ENCODE measurements around the gene CDK5RAP1.

The CDK5RAP1 gene

DNA sequence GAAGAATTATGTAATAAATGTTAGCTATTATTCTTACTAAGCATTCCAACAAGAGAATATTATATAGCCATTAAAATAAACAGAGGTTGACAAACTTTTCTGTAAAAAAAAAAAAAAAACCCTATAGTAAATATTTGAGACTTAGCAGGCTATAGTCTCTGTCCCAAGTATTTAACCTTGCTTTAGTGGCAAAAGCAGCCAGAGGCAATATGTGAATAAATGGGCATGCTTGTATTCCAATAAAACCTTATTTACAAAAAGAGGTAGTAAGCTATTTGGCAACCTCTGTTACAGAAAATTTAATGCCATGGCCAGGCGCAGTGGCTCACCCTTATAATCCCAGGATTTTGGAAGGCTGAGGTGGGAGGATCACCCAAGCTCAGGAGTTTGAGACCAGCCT lies 14.6 kb downstream of the CDK5RAP1 start:
- no peak for DNase-seq (ENCODE audit: low spot score)

DNA sequence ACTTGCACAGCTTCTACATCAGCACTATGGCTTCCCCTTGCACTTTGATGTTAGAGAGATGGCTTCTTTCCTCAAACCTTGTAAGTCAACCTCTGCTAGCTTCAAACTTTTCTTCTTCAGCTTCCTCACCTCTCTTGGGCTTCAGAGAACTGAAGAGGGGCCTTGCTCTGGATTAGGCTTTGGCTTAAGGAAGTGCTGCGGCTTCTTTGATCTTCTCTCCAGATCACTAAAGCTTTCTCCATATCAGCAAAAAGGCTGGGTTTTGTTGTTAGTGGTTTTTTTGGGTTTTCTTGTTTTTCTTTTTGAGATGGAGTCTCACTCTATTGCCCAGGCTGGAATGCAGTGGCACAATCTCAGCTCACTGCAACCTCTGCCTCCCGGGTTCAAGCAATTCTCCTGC lies 24.0 kb downstream of the CDK5RAP1 start:
- DNase-seq (ENCODE audit: low spot score), result no peak

DNA sequence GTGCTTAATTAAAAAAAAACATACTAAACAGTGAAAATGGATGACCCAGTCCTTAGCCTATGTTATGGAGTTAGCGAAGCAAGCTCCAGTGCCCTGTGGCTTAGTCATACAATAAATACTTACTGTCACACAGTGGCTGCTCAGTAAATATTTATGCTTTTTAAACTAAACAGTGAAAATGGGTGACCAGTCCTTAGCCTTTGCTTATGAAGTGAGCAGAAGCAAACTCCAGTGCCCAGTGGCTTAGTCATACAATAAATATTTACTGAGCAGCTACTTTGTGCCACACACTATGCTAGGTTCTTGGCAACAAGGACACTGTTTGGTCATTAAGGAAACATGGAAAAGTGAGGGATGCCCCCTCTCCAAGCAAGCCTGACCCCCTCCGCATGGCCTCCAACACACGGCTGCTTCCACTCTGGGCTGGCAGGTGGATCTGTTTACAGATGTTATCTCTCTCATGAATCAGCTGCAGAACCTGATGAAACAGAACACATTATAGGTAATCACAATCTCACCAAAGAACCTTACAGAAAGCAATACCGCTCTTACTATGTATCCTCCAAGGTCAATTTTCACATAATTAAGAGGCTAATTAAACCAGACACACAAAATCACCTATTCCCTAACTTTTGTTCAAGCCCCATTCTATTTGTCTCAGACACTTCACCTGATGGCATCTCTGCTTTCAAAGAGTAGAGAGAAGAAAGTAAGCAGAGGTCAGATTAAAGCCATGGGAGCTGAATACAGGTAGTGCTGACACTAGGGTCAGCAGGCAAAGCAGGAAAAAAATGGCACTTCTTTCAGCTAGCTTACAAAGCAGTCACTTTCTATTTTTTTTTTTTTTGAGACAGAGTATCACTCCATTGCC lies 27.3 kb downstream of the CDK5RAP1 start:
- no peak for DNase-seq (ENCODE audit: low spot score)

DNA sequence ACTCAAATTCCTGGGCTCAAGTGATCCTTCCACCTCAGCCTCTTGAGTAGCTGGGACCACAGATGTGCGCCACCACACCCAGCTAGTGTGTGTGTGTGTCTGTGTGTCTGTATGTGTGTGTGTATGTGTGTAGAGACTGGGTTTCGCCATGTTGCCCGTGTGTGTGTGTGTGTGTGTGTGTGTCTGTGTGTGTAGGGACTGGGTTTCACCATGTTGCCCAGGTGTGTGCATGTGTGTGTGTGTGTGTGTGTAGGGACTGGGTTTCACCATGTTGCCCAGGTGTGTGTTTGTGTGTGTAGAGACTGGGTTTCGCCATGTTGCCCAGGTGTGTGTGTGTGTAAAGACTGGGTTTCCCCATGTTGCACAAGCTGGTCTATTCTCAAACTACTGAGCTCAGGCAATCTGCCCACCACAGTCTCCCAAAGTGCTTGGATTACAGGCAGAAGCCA lies 28.3 kb downstream of the CDK5RAP1 start:
- DNase-seq (ENCODE audit: low spot score), result no peak

DNA sequence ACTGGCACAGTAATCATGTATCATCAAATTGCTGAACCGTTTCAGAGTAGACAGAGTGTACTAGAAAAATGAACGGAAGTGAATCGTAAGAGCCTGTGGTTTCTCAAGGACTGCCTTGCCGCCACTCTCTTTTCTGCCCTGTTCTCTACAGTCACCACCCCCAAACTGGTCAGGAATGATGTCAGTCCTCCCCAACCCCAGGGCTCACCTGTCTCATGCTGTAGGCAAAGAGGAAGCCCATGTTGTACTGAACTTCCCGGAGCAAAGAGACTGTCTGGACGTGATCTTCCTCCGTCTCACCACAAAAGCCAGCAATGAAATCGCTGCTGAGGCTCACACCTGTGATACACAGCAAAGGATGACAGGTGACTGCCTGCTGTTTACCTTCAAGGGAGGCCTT lies 31.0 kb downstream of the CDK5RAP1 start:
- no peak for DNase-seq (ENCODE audit: low spot score)

DNA sequence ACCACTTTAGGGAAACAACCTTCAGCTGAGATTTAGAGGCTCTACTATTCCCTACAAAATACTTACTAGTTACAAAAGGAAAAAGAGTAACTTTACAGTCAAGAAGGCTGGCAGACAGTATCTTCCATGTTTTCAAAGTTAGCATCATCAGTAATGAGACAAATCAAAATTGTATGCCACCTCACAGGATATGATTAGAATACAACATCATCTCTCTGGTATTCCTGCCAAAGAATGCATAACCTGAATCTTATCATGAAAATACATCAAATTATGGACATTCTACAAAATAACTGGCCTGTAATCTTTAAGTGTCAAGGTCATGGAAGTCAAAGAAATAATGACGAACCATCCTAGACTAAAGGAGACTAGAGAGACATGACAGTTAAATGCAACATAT lies 38.4 kb downstream of the CDK5RAP1 start:
- no peak for DNase-seq (ENCODE audit: low spot score)

DNA sequence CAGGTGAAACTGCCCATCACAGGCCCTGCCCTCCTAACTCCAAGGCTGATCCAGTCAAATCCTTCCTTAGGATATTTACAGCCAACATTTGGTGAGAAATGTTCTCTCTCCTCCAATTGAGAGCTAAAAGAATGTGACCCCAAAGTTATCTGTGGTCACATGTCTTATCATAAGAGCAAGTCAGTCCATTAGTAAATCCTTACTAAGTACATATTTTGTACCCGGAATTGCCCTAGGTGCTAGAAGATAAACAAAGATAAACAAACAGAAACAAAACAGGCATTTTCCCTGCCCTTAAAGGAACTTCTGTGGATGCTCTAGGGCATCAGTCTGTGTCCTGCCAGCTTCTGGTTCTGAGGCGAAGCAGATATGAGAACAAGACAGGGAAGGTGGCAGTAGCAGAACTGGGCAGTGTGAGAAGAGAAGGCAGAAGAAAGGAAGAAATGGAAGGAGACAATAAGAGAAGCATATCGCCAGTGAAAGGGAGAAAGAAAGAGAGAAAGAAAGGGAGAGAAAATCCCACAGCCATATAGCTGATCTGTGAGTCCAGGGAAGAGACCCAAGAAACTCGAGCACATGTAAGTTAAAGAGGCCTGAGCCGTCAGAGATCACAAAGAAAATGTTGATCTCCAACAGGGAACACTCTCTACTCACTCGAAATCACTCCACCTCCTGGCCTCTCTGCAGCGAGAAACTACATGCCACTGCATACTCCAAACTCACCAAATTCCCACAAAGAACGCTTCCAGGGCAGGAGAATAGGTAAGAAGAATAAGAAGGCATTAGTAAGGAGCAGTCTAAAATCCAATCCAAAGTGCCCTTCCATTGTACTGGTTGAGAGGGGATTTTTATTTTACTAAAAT lies 41.7 kb downstream of the CDK5RAP1 start:
- no peak for DNase-seq (ENCODE audit: low spot score)

DNA sequence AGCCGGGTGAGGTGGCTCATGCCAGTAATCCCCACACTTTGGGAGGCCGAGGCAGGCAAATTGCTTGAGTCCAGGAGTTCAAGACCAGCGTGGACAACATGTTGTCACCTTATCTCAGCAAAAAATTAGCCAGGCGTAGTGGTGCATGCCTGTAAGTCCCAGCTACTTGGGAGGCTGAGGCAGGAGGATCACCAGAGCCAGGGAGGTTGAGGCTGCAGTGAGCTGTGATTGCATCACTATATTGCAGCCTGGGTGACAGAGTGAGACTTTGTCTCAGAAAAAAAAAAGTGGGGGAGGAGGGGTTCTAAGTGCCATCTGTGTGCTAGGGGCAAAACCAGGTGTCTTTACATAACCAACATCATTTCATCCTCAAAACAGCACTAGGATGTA lies 48.3 kb downstream of the CDK5RAP1 start:
- DNase-seq (ENCODE audit: low spot score), result no peak

DNA sequence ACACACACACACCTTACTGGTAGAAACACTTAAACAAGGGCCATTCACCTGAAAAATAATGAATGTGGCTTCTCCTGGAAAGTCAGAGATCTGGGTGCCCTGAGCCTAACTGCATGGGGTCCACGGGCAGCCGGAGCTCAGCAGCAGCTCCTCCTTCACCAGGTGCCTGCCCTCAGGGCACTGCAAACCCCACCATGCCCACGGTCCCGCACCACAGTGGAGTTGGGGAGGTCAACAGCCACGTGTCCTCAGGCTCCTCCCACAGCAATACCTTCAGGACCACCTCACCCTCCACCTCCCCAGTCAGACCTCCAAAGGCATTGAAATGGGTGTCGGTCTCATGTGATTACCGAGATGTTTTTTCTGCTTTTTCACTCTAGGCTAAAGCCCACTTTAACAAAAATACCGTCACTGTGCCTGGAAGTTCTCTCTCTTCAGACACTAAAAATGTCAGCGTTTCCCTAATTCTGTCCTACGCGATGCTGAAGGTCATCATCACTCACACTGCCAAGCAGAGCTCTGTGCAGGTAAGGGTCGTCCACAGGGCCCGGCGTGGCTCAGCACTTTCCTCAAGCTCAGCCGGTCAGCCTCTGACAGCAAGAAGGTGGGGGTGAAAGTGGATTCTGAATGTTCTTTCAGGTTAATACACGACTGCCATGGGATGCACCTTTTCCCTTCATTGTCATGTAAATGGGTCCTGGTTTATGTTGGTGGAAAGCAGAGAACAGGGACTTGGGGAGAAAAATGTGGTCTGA lies 48.9 kb downstream of the CDK5RAP1 start:
- no peak for DNase-seq (ENCODE audit: low spot score)

DNA sequence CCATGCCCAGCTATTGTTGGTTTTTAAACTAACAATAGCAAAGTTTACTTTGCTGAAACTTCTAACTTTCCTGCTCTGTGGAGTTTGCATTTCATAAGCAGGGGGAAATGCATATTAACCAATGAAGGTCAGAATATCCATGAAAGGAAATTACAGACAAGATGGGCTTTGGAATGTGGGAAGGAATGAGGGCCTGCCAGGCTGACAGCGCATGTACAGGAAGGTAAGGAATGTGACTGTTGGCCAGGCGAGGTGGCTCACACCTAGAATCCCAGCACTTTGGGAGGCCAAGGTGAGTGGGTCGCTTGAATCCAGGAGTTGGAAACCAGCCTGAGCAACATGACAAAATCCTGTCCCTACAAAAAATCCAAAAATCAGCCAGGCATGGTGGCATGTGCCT lies 49.6 kb downstream of the CDK5RAP1 start:
- no peak for DNase-seq (ENCODE audit: low spot score)

DNA sequence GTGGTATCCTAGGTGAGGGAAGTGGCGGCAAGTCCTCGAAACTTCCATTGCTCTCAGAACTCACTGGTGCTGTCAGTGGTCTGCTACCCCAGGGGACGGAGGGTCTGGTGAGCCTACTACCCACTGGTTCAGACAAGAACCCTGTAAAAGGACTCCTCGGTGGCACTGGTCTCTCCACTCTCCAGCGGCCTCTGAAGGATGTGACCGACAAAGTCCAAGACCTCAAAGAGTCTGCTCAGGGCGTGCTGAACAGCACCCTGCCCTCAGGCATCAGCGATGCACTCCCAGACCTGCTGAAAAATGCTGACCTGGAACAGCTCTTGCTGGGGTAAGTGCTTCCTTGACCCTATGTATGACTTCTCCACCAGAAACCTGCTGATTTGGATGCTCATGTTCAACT lies 51.8 kb downstream of the CDK5RAP1 start:
- no peak for DNase-seq (ENCODE audit: low spot score)

DNA sequence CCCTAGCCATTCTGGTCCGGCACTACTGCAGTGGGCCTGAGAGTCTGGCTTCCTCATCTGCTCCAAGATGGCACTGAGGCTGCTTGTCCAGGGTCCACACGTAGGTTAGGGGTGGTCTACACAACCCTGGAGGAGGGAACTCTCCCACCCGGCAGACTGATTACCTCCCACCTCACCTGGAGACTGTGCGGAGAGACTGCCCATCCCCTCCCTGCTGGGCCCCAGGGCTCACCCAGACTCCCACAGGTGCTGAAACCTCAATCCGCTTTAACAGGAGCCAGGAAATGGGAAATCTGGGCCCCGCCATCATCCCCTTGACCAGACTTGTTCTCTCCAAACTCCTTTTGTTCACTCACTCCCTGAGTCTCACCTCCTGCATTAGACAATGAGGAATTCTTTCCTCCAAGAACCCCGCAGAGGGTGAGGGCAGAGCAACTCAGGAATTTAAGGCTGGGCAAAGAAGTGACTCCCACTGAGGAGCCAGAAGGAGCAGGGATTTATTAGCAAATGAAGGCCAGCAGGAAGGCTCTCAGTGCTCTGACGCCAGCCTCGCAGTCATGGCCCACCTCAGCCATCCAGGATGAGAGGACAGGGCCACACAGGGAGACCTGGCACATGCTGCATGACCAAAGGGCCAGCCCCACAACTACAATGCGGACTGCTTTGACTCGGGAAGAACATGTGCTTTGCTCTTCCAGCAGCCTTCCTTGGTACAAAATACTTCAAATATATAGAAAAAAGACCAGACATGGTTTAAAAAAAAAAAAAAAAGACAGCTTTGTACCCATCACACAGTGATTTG lies 53.0 kb downstream of the CDK5RAP1 start:
- no peak for DNase-seq (ENCODE audit: low spot score)

DNA sequence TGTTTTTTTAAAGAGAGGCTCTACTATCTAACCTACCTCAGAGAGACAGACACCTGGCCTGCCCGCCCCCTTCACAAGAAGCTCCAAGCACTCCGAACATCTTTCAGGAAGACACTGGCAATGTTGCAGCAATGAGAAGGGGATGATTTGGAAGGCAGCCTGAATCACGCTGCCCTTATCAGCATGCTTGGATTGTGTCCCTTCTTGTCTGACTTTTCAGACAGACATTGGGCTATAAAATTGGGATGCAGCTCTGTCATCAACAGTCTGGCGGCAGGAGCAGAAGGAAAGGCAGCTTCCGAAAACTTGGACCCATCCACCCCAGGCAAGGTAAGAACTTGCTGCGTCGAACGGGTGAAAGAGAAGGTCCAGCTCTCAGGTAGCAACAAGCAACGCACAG lies 56.0 kb downstream of the CDK5RAP1 start:
- DNase-seq (ENCODE audit: low spot score), result no peak

DNA sequence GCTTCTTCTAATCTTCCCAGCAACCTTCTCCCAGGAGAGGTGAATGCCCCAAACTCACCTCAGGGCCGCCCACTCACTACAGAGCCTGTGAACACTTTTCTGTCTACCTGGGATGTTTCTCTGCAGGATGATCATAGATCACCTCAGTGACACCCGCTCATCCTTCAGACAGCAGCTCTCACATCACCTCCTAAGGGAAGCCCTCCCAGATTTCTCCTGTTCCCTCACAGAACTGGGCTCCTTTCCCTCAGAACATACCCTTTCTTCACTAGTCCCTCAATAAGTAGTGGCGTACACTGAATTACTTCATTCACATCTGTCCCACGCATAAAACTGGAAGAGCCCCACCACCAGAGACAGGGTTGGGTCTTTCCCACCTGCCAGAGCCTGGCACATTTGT lies 57.8 kb downstream of the CDK5RAP1 start:
- DNase-seq (ENCODE audit: low spot score), result no peak

DNA sequence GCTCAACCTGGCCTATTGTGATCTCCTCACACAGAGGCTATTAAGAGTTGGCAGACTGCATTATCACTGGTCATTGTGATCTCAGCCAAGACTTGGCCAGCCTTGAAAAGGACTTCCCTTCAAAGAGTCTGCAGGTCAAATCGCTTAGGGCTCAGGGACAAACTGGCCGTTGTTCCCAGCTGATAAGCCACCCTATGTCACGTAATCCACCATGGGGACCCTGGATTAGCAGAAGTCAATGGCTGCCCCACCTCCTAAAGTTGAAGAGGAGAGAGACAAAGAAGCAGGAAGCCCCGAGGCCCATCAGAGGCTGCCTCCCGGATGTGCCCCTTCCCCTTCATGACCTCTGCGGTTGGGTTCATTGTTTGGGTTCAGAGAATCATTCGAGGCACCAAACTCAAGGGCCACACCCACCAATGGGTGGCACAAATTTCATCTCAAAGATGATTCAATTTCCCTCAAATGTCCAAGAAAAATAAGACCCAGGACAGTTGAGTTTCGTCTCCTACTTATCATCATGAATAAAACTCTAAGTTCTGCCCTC lies 61.7 kb downstream of the CDK5RAP1 start:
- no peak for DNase-seq (ENCODE audit: low spot score)

DNA sequence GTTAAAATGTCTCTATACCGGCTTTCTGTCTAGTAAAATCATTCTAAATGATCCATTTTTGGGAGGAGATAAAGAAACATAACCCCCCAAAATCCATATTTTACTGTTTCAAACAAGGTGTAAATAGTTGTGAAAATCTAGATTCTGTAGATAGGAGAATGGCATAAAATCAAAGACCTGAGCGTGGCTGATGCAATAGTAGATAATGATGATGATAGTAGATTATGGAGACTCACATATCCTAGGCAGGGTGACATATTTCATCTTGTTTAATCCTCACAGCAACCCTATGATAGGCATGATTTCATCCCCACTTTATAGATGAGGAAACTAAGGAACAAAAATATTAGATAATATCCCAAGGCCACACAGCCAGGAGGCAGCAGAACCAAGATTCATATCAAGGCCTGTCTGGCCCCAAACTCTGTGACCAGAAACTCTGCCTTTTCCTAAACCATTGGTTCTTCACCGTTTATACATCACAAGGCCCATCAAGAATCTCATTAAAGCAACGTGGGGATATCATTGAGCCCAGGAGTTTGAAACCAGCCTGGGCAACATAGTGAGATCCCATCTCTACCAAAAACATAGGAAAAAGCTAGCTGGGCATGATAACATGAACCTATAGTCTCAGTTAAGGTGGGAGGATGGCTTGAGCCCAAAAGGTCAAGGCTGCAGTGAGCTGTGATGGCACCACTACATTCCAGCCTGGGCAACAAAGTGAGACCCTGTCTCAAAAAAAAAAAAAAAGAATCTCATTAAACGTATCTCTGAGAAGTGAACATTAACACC lies 62.7 kb downstream of the CDK5RAP1 start:
- no peak for DNase-seq (ENCODE audit: low spot score)

DNA sequence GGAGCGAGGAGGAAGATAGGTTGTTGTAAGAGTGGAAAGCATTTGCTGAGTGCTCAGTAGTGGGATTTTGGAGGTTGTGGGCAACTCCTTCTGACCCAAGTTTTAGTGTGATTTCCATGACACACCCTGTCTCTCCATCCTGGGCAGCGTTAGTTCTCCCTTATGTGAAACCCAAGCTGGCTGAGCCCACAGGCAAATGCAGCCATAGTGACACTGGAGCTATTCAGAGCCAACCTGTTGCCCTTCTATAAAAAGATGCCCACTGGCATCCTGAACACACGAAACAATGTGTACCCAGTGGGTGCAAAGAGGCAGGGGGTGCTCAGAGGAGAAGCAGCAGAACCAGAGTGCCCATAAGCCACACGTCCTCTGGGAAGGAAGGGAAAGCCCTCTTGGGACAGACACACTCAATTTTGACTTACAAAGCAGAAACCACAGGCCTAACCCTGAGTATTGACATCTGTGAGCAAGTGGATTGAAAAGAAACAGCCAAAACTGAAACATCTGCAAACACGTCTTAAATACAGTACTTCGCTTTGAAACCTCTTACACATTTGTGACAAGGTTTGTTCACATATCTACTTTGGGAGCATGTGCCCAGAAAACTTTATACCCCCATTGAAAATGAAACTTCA lies 63.7 kb downstream of the CDK5RAP1 start:
- DNase-seq (ENCODE audit: low spot score), result no peak

DNA sequence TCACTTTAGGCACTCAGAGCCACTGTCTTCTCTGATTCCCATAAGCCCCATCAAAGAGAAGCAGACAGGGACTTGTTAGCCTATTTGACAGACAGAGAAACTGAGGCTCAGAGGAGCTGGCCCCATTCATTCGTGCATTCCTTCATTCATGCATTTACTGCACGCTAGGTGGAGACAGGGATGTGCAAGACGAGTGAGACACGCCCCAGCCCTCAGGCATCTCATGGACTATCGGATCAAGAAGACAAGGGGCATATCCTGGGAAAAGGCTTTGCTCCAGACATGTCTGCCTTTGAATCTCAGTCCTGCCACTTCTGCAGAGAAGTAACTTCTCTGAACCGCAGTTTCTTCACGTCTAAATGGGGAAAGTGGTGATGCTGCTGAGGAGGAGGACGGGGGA lies 64.2 kb downstream of the CDK5RAP1 start:
- DNase-seq (ENCODE audit: low spot score), result no peak

DNA sequence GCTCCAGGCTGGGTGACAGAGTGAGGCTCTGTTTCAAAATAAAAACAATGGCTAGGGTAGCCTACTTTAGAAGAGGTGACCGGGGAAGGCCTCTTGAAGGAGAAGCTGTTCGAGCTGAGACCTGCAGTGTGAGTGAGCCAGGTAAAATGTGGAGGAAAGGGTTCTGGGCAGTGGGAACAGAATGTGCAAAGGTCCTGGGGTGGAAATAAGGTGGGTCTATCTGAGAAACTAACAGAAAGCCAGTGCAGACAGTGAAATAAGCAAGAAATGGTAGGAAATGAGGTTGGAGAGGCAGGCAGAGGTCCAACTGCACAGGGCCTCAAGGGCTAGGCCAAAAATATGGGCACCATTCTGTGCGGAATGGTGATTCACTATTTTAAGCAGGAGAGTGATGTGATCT lies 64.9 kb downstream of the CDK5RAP1 start:
- DNase-seq (ENCODE audit: low spot score), result no peak

DNA sequence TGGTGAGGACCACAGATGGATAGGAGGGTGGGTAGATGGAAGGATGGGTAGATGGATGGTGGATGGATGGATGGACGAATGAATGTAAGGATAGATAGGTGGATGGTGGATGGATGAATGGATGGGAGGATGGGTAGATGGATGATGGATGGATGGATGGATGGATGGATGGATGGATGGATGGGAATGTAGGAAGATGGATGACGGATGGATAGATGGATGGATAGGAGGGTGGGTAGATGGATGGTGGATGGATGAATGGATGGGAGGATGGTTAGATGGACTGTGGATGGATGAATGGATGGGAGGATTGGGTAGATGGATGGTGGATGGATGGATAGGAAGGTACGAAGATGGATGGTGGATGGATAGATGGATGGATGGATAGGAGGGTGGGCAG lies 67.2 kb downstream of the CDK5RAP1 start:
- no peak for DNase-seq (ENCODE audit: low spot score)
